ENCODE data around the gene FZD10.

GRCh38 chr12:130143136-130143535, 19.1 kb upstream of the FZD10 start:
- TF ChIP-seq CTCF (IDR thresholded peaks at IDR 0.05), result no peak
- no peak for TF ChIP-seq POLR2A (IDR thresholded peaks at IDR 0.05)

All from testis (tissue), 2 donors.